Esophagus muscularis mucosa (tissue), 4 donors: ENCODE results near the gene CFL2. TPM values are rescaled to one million over a fixed set of nuclear protein-coding genes. Genes with fewer than 3 reads are reported as not detected.

Experiments used
- DNase-seq: peaks from one replicate; pipeline ENCODE4 v3.0.0-alpha.2; 2017; ENCODE audit errors: extremely low spot score
- H3K27ac ChIP-seq, 4 donors: fragments of 200-600 bp; sonication (generic); replicated peaks in 1 of 4; 1 replicate in 3 of 4; 2 replicates in 1 of 4; pipeline ENCODE4 v1.5.1; 2016 to 2019; ENCODE audit warnings: mild to moderate bottlenecking in 1 of 4
- H3K27me3 ChIP-seq, 4 donors: fragments of 200-600 bp; sonication (generic); one replicate each; pipeline versions ENCODE4 v1.5.1 to v1.6.0; 2016 to 2019
- H3K36me3 ChIP-seq, 4 donors: fragments of 200-600 bp; sonication (generic); one replicate each; pipeline ENCODE4 v1.5.1; 2016 to 2019
- H3K4me1 ChIP-seq, 4 donors: fragments of 200-600 bp; sonication (generic); one replicate each; pipeline ENCODE4 v1.5.1; 2016 to 2019
- H3K4me3 ChIP-seq, 4 donors: fragments of 200-600 bp; sonication (generic); 1 replicate in 2 of 4; 2 replicates in 2 of 4; pipeline ENCODE4 v1.5.1; 2016 to 2019; ENCODE audit warnings: mild to moderate bottlenecking in 4 of 4, moderate library complexity in 1 of 4
- H3K9me3 ChIP-seq, 4 donors: fragments of 200-600 bp; sonication (generic); 1 replicate in 3 of 4; 2 replicates in 1 of 4; pipeline ENCODE4 v1.5.1; 2016 to 2019
- CTCF ChIP-seq, 3 experiments: fragments of 200-600 bp in 2 of 3; fragments of 450-650 bp in 1 of 3; sonication (generic) in 2 of 3; IDR thresholded peaks; one replicate each; pipeline ENCODE4 v1.5.1; 2017 to 2019; ENCODE audit warnings: antibody characterized with exemption in 3 of 3, mild to moderate bottlenecking in 2 of 3, moderate library complexity in 1 of 3
- EP300 ChIP-seq: sonication (generic); formaldehyde crosslinking; IDR thresholded peaks from one replicate; pipeline ENCODE4 v1.6.1; 2017; ENCODE audit warnings: antibody characterized with exemption
- POLR2A ChIP-seq: fragments of 450-650 bp; IDR thresholded peaks from one replicate; pipeline ENCODE4 v1.6.1; 2017; ENCODE audit warnings: antibody characterized with exemption, moderate library complexity, mild to moderate bottlenecking, low read depth
- POLR2AphosphoS5 ChIP-seq, 2 donors: sonication (generic); formaldehyde crosslinking; IDR thresholded peaks; one replicate each; pipeline ENCODE4 v1.6.1; 2017; ENCODE audit warnings: antibody characterized with exemption in 2 of 2
- WGBS: methylation state at CpG from one replicate; pipeline ENCODE4 v1.1.5; 2018; 5-methylcytosine and 5-hydroxymethylcytosine counted together
- intact Hi-C: fragments of 100-400 bp; cut with DNase I; formaldehyde crosslinking; loops from one replicate; pipeline ENCODE4 v1.15.1; 2023
- total RNA-seq, 4 donors: library from RNA; depleted of rRNA; stranded (reverse); fragments of >200 nt; gene quantifications; one replicate each; pipeline versions ENCODE4 v1.1.0 to v1.2.1, GENCODE V29; 2016

CFL2 gene
- total RNA-seq, 4 donors from 2014 or later, result 247 to 265 (median 257) TPM

- Histone ChIP-seq H3K9me3 (no peaks in the 10 kb centered on the region), H3K4me3 (no peak overlapping the region), H3K36me3 (no peaks in the 10 kb centered on the region), H3K4me1 (no peaks in the 10 kb centered on the region), H3K27ac (no peak overlapping the region), H3K27me3 (no peaks in the 10 kb centered on the region)
- DNase-seq, result no peak
- 95% methylated on average over 4 of the region's 4 CpGs for WGBS
- intact Hi-C loops, result no loop called here
- TF ChIP-seq POLR2A (no peak), POLR2AphosphoS5 (IDR thresholded peaks at IDR 0.05) (no peak), CTCF (IDR thresholded peaks at IDR 0.05) (no peak), EP300 (no peak)
These were observed 23.2 kb downstream of the CFL2 start for GRCh38 chr14:34691206-34691605.

GRCh38 chr14:34688470-34689206 lies 25.8 kb downstream of the CFL2 start:
- H3K27ac ChIP-seq, result no peak overlapping the region
- TF ChIP-seq POLR2A, result no peak
- TF ChIP-seq CTCF (IDR thresholded peaks at IDR 0.05), result no peak
- no peak for TF ChIP-seq EP300
- TF ChIP-seq POLR2AphosphoS5 (IDR thresholded peaks at IDR 0.05), result no peak
- H3K36me3 ChIP-seq, result no peaks in the 10 kb centered on the region
- WGBS, result 84% methylated on average over 3 of the region's 3 CpGs
- intact Hi-C loops, result no loop called here
- H3K4me1 ChIP-seq, result no peaks in the 10 kb centered on the region
- no peak overlapping the region for H3K4me3 ChIP-seq
- H3K27me3 ChIP-seq, result no peaks in the 10 kb centered on the region
- no peaks in the 10 kb centered on the region for H3K9me3 ChIP-seq
- no peak for DNase-seq

- 84% methylated on average over 7 of the region's 7 CpGs for WGBS
These were observed 28.5 kb downstream of the CFL2 start for GRCh38 chr14:34685819-34686428.

GRCh38 chr14:34684578-34684977 lies 29.8 kb downstream of the CFL2 start:
- Histone ChIP-seq H3K27me3 (no peaks in the 10 kb centered on the region), H3K36me3 (no peaks in the 10 kb centered on the region), H3K27ac (no peak overlapping the region), H3K4me3 (no peak overlapping the region), H3K9me3 (no peaks in the 10 kb centered on the region), H3K4me1 (no peaks in the 10 kb centered on the region)
- DNase-seq, result no peak
- TF ChIP-seq EP300 (no peak), CTCF (IDR thresholded peaks at IDR 0.05) (no peak), POLR2A (no peak), POLR2AphosphoS5 (IDR thresholded peaks at IDR 0.05) (no peak)
- intact Hi-C loops, result no loop called here

More at GRCh38 chr14:34685819-34686428, 28.5 kb downstream of the CFL2 start:
- Histone ChIP-seq H3K27ac (no peak overlapping the region), H3K36me3 (no peaks in the 10 kb centered on the region), H3K4me1 (no peaks in the 10 kb centered on the region), H3K9me3 (no peaks in the 10 kb centered on the region), H3K4me3 (no peak overlapping the region), H3K27me3 (no peaks in the 10 kb centered on the region)
- TF ChIP-seq POLR2A (no peak), EP300 (no peak), CTCF (IDR thresholded peaks at IDR 0.05) (no peak), POLR2AphosphoS5 (IDR thresholded peaks at IDR 0.05) (no peak)
- DNase-seq, result no peak
- intact Hi-C loops, result no loop called here
